ENCODE results near the gene RARRES2. TPM values are rescaled to one million over a fixed set of nuclear protein-coding genes. Genes with fewer than 3 reads are reported as not detected.

Gene RARRES2
- polyA plus RNA-seq, 1 of the 3 experiments (the other 2 are of a cell fraction): 0.43 TPM

GRCh38 chr7:150371131-150371995, 29.9 kb upstream of the RARRES2 start (continued):
- TF ChIP-seq GATA2 (CRISPR knock-in tag; IDR thresholded peaks at IDR 0.05) (no peak), RAD21 (IDR thresholded peaks at IDR 0.05; ENCODE audit: low read length) (no peak), TAF1 (IDR thresholded peaks at IDR 0.05; ENCODE audit: borderline replicate concordance, low read depth, low read length) (no peak), POLR2AphosphoS5 (IDR thresholded peaks at IDR 0.05; ENCODE audit: low read depth, low read length) (no peak), USF2 (IDR thresholded peaks at IDR 0.05; ENCODE audit: borderline replicate concordance, low read depth, low read length) (no peak), MEF2A (IDR thresholded peaks at IDR 0.05; ENCODE audit: borderline replicate concordance, low read depth) (no peak), RFX5 (IDR thresholded peaks at IDR 0.05; ENCODE audit: low read length) (no peak)
- TF ChIP-seq, protein P1, sequence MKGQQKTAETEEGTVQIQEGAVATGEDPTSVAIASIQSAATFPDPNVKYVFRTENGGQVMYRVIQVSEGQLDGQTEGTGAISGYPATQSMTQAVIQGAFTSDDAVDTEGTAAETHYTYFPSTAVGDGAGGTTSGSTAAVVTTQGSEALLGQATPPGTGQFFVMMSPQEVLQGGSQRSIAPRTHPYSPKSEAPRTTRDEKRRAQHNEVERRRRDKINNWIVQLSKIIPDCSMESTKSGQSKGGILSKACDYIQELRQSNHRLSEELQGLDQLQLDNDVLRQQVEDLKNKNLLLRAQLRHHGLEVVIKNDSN (IDR thresholded peaks at IDR 0.05; ENCODE audit: borderline replicate concordance, low read depth): no peak

DNA sequence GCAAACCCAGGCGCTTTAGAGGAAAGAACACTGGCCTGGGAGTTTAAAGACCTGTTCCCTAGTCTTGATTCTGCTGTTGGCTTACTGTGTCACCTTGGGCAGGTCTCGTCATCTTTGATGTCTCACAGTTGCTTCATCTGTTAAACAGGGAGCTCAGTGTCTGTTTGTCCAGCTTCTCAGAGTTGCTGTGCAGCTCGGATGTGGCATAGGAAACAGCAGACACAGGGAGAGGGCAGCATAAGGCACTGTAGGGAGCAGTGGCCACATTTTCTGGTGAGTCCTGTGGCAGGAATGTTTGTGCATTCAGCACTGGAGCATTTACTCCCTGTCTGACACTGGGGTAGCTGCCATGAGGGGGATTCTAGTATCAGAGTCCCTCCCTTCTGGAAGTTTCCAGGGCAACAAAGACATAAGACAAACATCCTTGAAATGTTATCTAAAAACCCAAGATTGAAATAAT, 29.2 kb upstream of the RARRES2 start:
- peaks cover 48% of the 10 kb centered on the region for H3K79me2 ChIP-seq (ENCODE audit: insufficient read depth)
- peak overlapping the region; percentile 70 to 77; a peak in 3 of 4 replicates for H3K4me3 ChIP-seq (ENCODE audit: low read depth in 2 of 2, low read length in 1 of 2)
- peaks cover 9 to 35% of the 10 kb centered on the region in 2 experiments; a peak in 3 of 4 replicates for H3K4me1 ChIP-seq (ENCODE audit: control insufficient read depth in 1 of 2, insufficient read depth in 2 of 2, low read depth in 1 of 2, low read length in 1 of 2)
- H3K4me2 ChIP-seq: peak overlapping the region; percentile 96
- peak overlapping the region; percentile 72 to 96; a peak in 2 of 4 replicates for H3K27ac ChIP-seq (ENCODE audit: low read depth in 2 of 2, low read length in 1 of 2)
- CTCF ChIA-PET: interaction anchor here (0.9 to 7.4 kb wide), 3 partner anchors 14 to 34 kb away, joined by 3 to 57 read pairs (median 17); a partner anchor contains a TSS
- no peak for DNase-seq
- TF ChIP-seq ELF1 (IDR thresholded peaks at IDR 0.05): no peak
- TF ChIP-seq SIN3A (IDR thresholded peaks at IDR 0.05; ENCODE audit: borderline replicate concordance, low read depth, low read length): no peak
- TF ChIP-seq POLR2AphosphoS5 (IDR thresholded peaks at IDR 0.05; ENCODE audit: low read depth, low read length): no peak
- no peak for TF ChIP-seq RXRA (IDR thresholded peaks at IDR 0.05; ENCODE audit: borderline replicate concordance, low read depth)
- no peak for TF ChIP-seq YY1 (IDR thresholded peaks at IDR 0.05; ENCODE audit: low read depth)
- no peak for TF ChIP-seq FOXJ3 (CRISPR knock-in tag; IDR thresholded peaks at IDR 0.05)
- TF ChIP-seq, protein P1 (IDR thresholded peaks at IDR 0.05; ENCODE audit: borderline replicate concordance, low read depth): no peak
- TF ChIP-seq NRF1 (IDR thresholded peaks at IDR 0.05; ENCODE audit: low read depth, low read length): no peak
- TF ChIP-seq ZBTB33 (IDR thresholded peaks at IDR 0.05; ENCODE audit: borderline replicate concordance, low read depth): no peak
- no peak for TF ChIP-seq JUND (IDR thresholded peaks at IDR 0.05)
- no peak for TF ChIP-seq TCF12 (IDR thresholded peaks at IDR 0.05)
- TF ChIP-seq NFIC (IDR thresholded peaks at IDR 0.05; ENCODE audit: borderline replicate concordance): no peak
- no peak for TF ChIP-seq RAD21 (IDR thresholded peaks at IDR 0.05; ENCODE audit: low read length)
- no peak for TF ChIP-seq PBX3 (IDR thresholded peaks at IDR 0.05)
- 69% methylated on average over 3 of the region's 3 CpGs for WGBS (ENCODE audit: low lambda C conversion rate)
- H3K9ac ChIP-seq: peak overlapping the region; percentile 93; the same call in 1 of the 2 replicates
- H3K9me3 ChIP-seq: no peaks in the 10 kb centered on the region
- no peak overlapping the region for H2AFZ ChIP-seq (ENCODE audit: low read depth)
- H4K20me1 ChIP-seq (ENCODE audit: insufficient read depth): no peaks in the 10 kb centered on the region
- no peaks in the 10 kb centered on the region for H3K27me3 ChIP-seq (ENCODE audit: insufficient read depth)
- no peaks in the 10 kb centered on the region for H3K9me2 ChIP-seq
- H3K36me3 ChIP-seq (replicated peaks in 1 of 2; ENCODE audit: control insufficient read depth in 1 of 2, insufficient read depth in 2 of 2, low read length in 1 of 2): peaks cover 13 to 45% of the 10 kb centered on the region in 2 experiments
- POLR2A ChIA-PET: interaction anchor here (0.6 to 3.1 kb wide), 4 partner anchors 10 to 36 kb away, joined by 3 to 19 read pairs (median 8); a partner anchor contains a TSS
- peaks cover 11% of the 10 kb centered on the region for H3F3A ChIP-seq (replicated peaks; ENCODE audit: insufficient read depth)

Measured in SK-N-SH (cell line).